HepG2 (cell line): ENCODE results near the gene HSCB. TPM values are rescaled to one million over a fixed set of nuclear protein-coding genes. Genes with fewer than 3 reads are reported as not detected.

ENCODE experiments used
- ATF5 ChIP-seq: sonication (generic); formaldehyde crosslinking; IDR thresholded peaks from 2 replicates; pipeline ENCODE4 v1.4.0; 2020; ENCODE audit warnings: mild to moderate bottlenecking, low read depth, missing genetic modification reagents
- CHCHD3 ChIP-seq: sonication (generic); formaldehyde crosslinking; IDR thresholded peaks from 2 replicates; pipeline ENCODE4 v1.8.0; 2022; ENCODE audit warnings: mild to moderate bottlenecking, missing genetic modification reagents, moderate library complexity
- HIVEP1 ChIP-seq: sonication (generic); formaldehyde crosslinking; IDR thresholded peaks from 2 replicates; pipeline ENCODE4 v1.4.0; 2020; ENCODE audit warnings: mild to moderate bottlenecking, missing genetic modification reagents
- ISX ChIP-seq: sonication (generic); formaldehyde crosslinking; conservative IDR thresholded peaks from 2 replicates; pipeline ENCODE4 v1.5.0; 2020; ENCODE audit warnings: missing genetic modification reagents
- JUN ChIP-seq: sonication (generic); formaldehyde crosslinking; IDR thresholded peaks from 2 replicates; pipeline ENCODE4 v1.4.0; 2020; ENCODE audit warnings: mild to moderate bottlenecking, missing genetic modification reagents
- KLF13 ChIP-seq: sonication (generic); formaldehyde crosslinking; IDR thresholded peaks from 2 replicates; pipeline ENCODE4 v1.4.0; 2020; ENCODE audit warnings: mild to moderate bottlenecking, missing genetic modification reagents
- MEIS1 ChIP-seq: sonication (generic); formaldehyde crosslinking; IDR thresholded peaks from 2 replicates; pipeline ENCODE4 v1.9.0; 2021; ENCODE audit warnings: mild to moderate bottlenecking, missing genetic modification reagents, moderate library complexity, borderline replicate concordance
- NFIC ChIP-seq: IDR thresholded peaks from 2 replicates; pipeline ENCODE4 v1.6.1; 2012; ENCODE audit warnings: mild to moderate bottlenecking, low read length, inconsistent platforms
- PHF8 ChIP-seq: sonication (generic); formaldehyde crosslinking; IDR thresholded peaks from 2 replicates; pipeline ENCODE4 v1.5.0; 2020; ENCODE audit warnings: missing genetic modification reagents
- RAD51 ChIP-seq: fragments of 450-650 bp; IDR thresholded peaks from 2 replicates; pipeline ENCODE4 v1.6.1; 2016; ENCODE audit warnings: borderline replicate concordance
- RCOR2 ChIP-seq: IDR thresholded peaks from 2 replicates; pipeline ENCODE4 v1.6.1; 2016; ENCODE audit warnings: missing biosample characterization, missing genetic modification reagents
- SATB2 ChIP-seq: sonication (generic); formaldehyde crosslinking; IDR thresholded peaks from 2 replicates; pipeline ENCODE4 v1.5.0; 2020; ENCODE audit warnings: missing genetic modification reagents
- SIN3A ChIP-seq: IDR thresholded peaks from 2 replicates; pipeline ENCODE4 v1.6.1; 2011; ENCODE audit warnings: low read depth, mild to moderate bottlenecking, control low read depth, low read length, borderline replicate concordance
- SRSF9 ChIP-seq: fragments of 200-400 bp; formaldehyde crosslinking; IDR thresholded peaks from 2 replicates; pipeline ENCODE4 v1.6.1; 2018; ENCODE audit warnings: borderline replicate concordance, mild to moderate bottlenecking, low read depth, low read length; ENCODE audit not compliant: insufficient read depth, poor library complexity, severe bottlenecking
- ZNF20 ChIP-seq: sonication (generic); formaldehyde crosslinking; IDR thresholded peaks from 2 replicates; pipeline ENCODE4 v1.4.0; 2020; ENCODE audit warnings: mild to moderate bottlenecking, moderate library complexity, missing genetic modification reagents
- ZNF484 ChIP-seq: sonication (generic); formaldehyde crosslinking; IDR thresholded peaks from 2 replicates; pipeline ENCODE4 v1.5.1; 2020; ENCODE audit warnings: mild to moderate bottlenecking, low read depth, missing genetic modification reagents, borderline replicate concordance
- ZNF501 ChIP-seq: sonication (generic); formaldehyde crosslinking; IDR thresholded peaks from 2 replicates; pipeline ENCODE4 v1.5.1; 2020; ENCODE audit warnings: mild to moderate bottlenecking, moderate library complexity, missing genetic modification reagents
- ZNF607 ChIP-seq: sonication (generic); formaldehyde crosslinking; IDR thresholded peaks from 2 replicates; pipeline ENCODE4 v1.5.1; 2020; ENCODE audit warnings: missing genetic modification reagents, mild to moderate bottlenecking, borderline replicate concordance
- ZNF646 ChIP-seq: sonication (generic); formaldehyde crosslinking; IDR thresholded peaks from 2 replicates; pipeline ENCODE4 v1.9.0; 2021; ENCODE audit warnings: mild to moderate bottlenecking, missing genetic modification reagents
- ZXDC ChIP-seq: sonication (generic); formaldehyde crosslinking; IDR thresholded peaks from 2 replicates; pipeline ENCODE4 v1.5.0; 2020; ENCODE audit warnings: mild to moderate bottlenecking, missing genetic modification reagents
- polyA plus RNA-seq, 8 experiments: library from polyadenylated mRNA; depleted of rRNA in 3 of 8; stranded (reverse) in 7 of 8; unstranded in 1 of 8; fragments of >200 nt; fragmentation: Illumina TruSeq in 4 of 8; extraction: Trizol in 4 of 8; gene quantifications; 2 replicates each; pipeline versions ENCODE4 v1.2.1 to v1.2.3, GENCODE V29; 2011 to 2016; ENCODE audit warnings: low read depth in 4 of 8, missing spikeins in 1 of 8, mixed read lengths in 1 of 8; ENCODE audit not compliant: insufficient read depth in 1 of 8
- total RNA-seq, 5 experiments: library from RNA; depleted of rRNA; stranded (reverse); fragments of >200 nt; fragmentation: Illumina TruSeq; extraction: Trizol; gene quantifications; 2 replicates each; pipeline ENCODE4 v1.2.3, GENCODE V29; 2016; ENCODE audit warnings: low read depth in 1 of 5

Gene HSCB
- total and polyA plus RNA-seq, 2 of the 13 experiments (the other 11 are each of a cell fraction or from before 2014, with no cell fraction given), result 15.4 to 20.9 TPM

GRCh38 chr22:28711820-28712777, 29.7 kb upstream of the HSCB start (continued):
- TF ChIP-seq ATF5 (no peak), RCOR2 (CRISPR knock-in tag) (0 out of 2 replicates have a peak, but pooled peaks have one; percentile 16), HIVEP1 (CRISPR knock-in tag) (no peak), ZNF607 (CRISPR knock-in tag) (no peak), CHCHD3 (no peak), SRSF9 (no peak), ZXDC (CRISPR knock-in tag) (no peak), JUN (CRISPR knock-in tag) (no peak), ZNF20 (CRISPR knock-in tag) (0 out of 2 replicates have a peak, but pooled peaks have one; percentile 44), PHF8 (CRISPR knock-in tag) (no peak), RAD51 (no peak), ZNF501 (no peak), KLF13 (CRISPR knock-in tag) (no peak), ZNF484 (CRISPR knock-in tag) (no peak), MEIS1 (no peak), NFIC (peak; percentile 69; the same call in 1 of the 2 replicates), SIN3A (0 out of 2 replicates have a peak, but pooled peaks have one; percentile 26), ISX (CRISPR knock-in tag) (no peak), SATB2 (CRISPR knock-in tag) (no peak), ZNF646 (CRISPR knock-in tag) (no peak)
